Measurements from ENCODE around the gene ERG28. TPM values are rescaled to one million over a fixed set of nuclear protein-coding genes. Genes with fewer than 3 reads are reported as not detected.

ERG28 gene
- polyA plus RNA-seq, 3 donors = 1.6 to 8.2 (median 5.7) TPM

- no peak for TF ChIP-seq CTCF (IDR thresholded peaks at IDR 0.05)
- no peak overlapping the region for H2AFZ ChIP-seq (ENCODE audit: insufficient read depth, low read depth, low read length, poor library complexity, severe bottlenecking)
- Mint-ChIP-seq H3K4me3 (no peak overlapping the region), H3K27ac (peak overlapping the region in 1 of 7 donors; percentile 5), H3K4me1 (peaks cover 19% of the 10 kb centered on the region), H3K36me3 (peaks cover 11 to 28% of the 10 kb centered on the region in 2 donors), H3K9me3 (no peaks in the 10 kb centered on the region), H3K27me3 (ENCODE audit: low read depth in 3 of 3) (peaks cover 0 to 1% (median 0%) of the 10 kb centered on the region in 3 donors)
- no peak for DNase-seq
- H3K36me3 ChIP-seq (replicated peaks in 1 of 2; ENCODE audit: control insufficient read depth in 1 of 2, insufficient read depth in 2 of 2, low read length in 2 of 2) = peaks cover 2 to 24% of the 10 kb centered on the region in 2 donors
- no peaks in the 10 kb centered on the region for H4K20me1 ChIP-seq (ENCODE audit: insufficient read depth, low read length)
- H3K9me3 ChIP-seq (replicated peaks in 1 of 2; ENCODE audit: control insufficient read depth in 1 of 2, insufficient read depth in 1 of 2, low read length in 2 of 2) = no peaks in the 10 kb centered on the region
- H3K79me2 ChIP-seq (ENCODE audit: insufficient read depth, low read length) = peaks cover 7% of the 10 kb centered on the region
- WGBS (ENCODE audit: insufficient coverage) = no CpG with 5 or more reads among the region's 2 CpGs
- H3K27me3 ChIP-seq (ENCODE audit: control insufficient read depth in 2 of 2, insufficient read depth in 2 of 2, low read length in 2 of 2) = no peaks in the 10 kb centered on the region
- intact Hi-C loops (cut with micrococcal nuclease) = no loop called here
- no peak overlapping the region for H3K27ac ChIP-seq (ENCODE audit: low read depth in 1 of 2, low read length in 2 of 2)
- H3K4me1 ChIP-seq (ENCODE audit: control insufficient read depth in 1 of 2, insufficient read depth in 2 of 2, low read length in 2 of 2) = peaks cover 12 to 19% of the 10 kb centered on the region in 2 donors
- no peak overlapping the region for H3K9ac ChIP-seq (ENCODE audit: insufficient read depth, low read length, poor library complexity, severe bottlenecking)
- H3K4me3 ChIP-seq (replicated peaks in 1 of 3; ENCODE audit: low read depth in 2 of 3, low read length in 3 of 3) = no peak overlapping the region
- no peak overlapping the region for H3K4me2 ChIP-seq (replicated peaks; ENCODE audit: extremely low read depth, low read length, poor library complexity, severe bottlenecking)
Measured at GRCh38 chr14:75658957-75659356, 1.7 kb downstream of the ERG28 start.

GRCh38 chr14:75657331-75657730, 3.3 kb downstream of the ERG28 start:
- H3K27ac ChIP-seq (ENCODE audit: low read depth in 1 of 2, low read length in 2 of 2) = no peak overlapping the region
- Mint-ChIP-seq H3K4me1 (peaks cover 19% of the 10 kb centered on the region), H3K27ac (peak overlapping the region in 1 of 7 donors; percentile 54), H3K27me3 (ENCODE audit: low read depth in 3 of 3) (peaks cover 0 to 1% (median 0%) of the 10 kb centered on the region in 3 donors), H3K36me3 (peaks cover 13 to 33% of the 10 kb centered on the region in 2 donors), H3K4me3 (no peak overlapping the region), H3K9me3 (no peaks in the 10 kb centered on the region)
- no peaks in the 10 kb centered on the region for H3K27me3 ChIP-seq (ENCODE audit: control insufficient read depth in 2 of 2, insufficient read depth in 2 of 2, low read length in 2 of 2)
- peaks cover 7% of the 10 kb centered on the region for H3K79me2 ChIP-seq (ENCODE audit: insufficient read depth, low read length)
- no peak for TF ChIP-seq CTCF (IDR thresholded peaks at IDR 0.05)
- intact Hi-C loops (cut with micrococcal nuclease) = no loop called here
- no peak overlapping the region for H3K4me2 ChIP-seq (replicated peaks; ENCODE audit: extremely low read depth, low read length, poor library complexity, severe bottlenecking)
- WGBS (ENCODE audit: insufficient coverage) = 100% methylated on average over 1 of the region's 4 CpGs
- H3K4me3 ChIP-seq (replicated peaks in 1 of 3; ENCODE audit: low read depth in 2 of 3, low read length in 3 of 3) = no peak overlapping the region
- peaks cover 12 to 18% of the 10 kb centered on the region in 2 donors for H3K4me1 ChIP-seq (ENCODE audit: control insufficient read depth in 1 of 2, insufficient read depth in 2 of 2, low read length in 2 of 2)
- H4K20me1 ChIP-seq (ENCODE audit: insufficient read depth, low read length) = no peaks in the 10 kb centered on the region
- no peaks in the 10 kb centered on the region for H3K9me3 ChIP-seq (replicated peaks in 1 of 2; ENCODE audit: control insufficient read depth in 1 of 2, insufficient read depth in 1 of 2, low read length in 2 of 2)
- H2AFZ ChIP-seq (ENCODE audit: insufficient read depth, low read depth, low read length, poor library complexity, severe bottlenecking) = no peak overlapping the region
- peaks cover 2 to 27% of the 10 kb centered on the region in 2 donors for H3K36me3 ChIP-seq (replicated peaks in 1 of 2; ENCODE audit: control insufficient read depth in 1 of 2, insufficient read depth in 2 of 2, low read length in 2 of 2)
- H3K9ac ChIP-seq (ENCODE audit: insufficient read depth, low read length, poor library complexity, severe bottlenecking) = no peak overlapping the region
- no peak for DNase-seq
